ENCODE results near the gene CYGB.
A peak's percentile ranks its signal among the peaks of the same experiment; 100 is the strongest.

Gene CYGB

GRCh38 chr17:76547183-76547641 is 9.7 kb upstream of the CYGB start:
- Histone ChIP-seq H3K27me3 (ENCODE audit: control insufficient read depth, insufficient read depth, low read length) (peaks cover 2% of the 10 kb centered on the region), H3K36me3 (ENCODE audit: control insufficient read depth, insufficient read depth, low read length) (no peaks in the 10 kb centered on the region), H3K4me1 (ENCODE audit: control insufficient read depth, insufficient read depth, low read length) (peaks cover 4% of the 10 kb centered on the region), H3K9ac (ENCODE audit: low read depth, low read length) (no peak overlapping the region), H3K4me3 (ENCODE audit: low read depth, low read length) (no peak overlapping the region), H3K9me3 (ENCODE audit: control insufficient read depth, insufficient read depth, low read length) (no peaks in the 10 kb centered on the region)

DNA sequence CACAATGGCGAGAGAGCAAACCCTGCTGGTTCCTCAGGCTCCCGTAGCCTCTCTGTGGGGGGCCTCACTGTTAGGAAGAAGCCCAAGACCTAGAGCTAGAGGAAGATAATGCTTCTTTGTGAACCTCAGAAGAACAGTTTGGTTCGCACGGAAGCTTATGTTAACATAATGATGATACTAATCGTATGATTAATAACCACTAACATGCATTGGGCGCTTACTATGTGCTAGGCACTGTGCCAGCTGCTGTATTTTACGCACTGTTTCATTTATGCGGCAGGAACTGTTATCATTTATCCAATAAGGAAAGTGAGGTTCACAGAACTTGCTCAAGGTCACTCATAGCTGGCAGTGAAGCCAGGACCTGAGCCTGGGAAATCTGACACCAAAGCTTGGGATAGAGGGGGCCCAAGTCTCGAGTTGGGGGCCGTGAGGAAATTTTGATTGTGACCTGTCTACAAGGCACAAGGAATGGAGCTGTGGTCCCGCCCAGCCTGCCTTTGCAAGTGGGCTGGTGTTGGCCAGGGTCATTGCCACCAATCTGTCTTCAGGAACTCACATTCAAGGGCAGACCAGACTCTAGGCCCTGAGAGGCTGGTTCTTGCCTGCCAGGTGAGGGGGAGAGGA is 9.2 kb upstream of the CYGB start:
- H3K4me3 ChIP-seq (ENCODE audit: low read depth, low read length) = no peak overlapping the region
- H3K9ac ChIP-seq (ENCODE audit: low read depth, low read length) = no peak overlapping the region
- H3K27me3 ChIP-seq (ENCODE audit: control insufficient read depth, insufficient read depth, low read length) = peaks cover 2% of the 10 kb centered on the region
- no peaks in the 10 kb centered on the region for H3K36me3 ChIP-seq (ENCODE audit: control insufficient read depth, insufficient read depth, low read length)
- H3K9me3 ChIP-seq (ENCODE audit: control insufficient read depth, insufficient read depth, low read length) = no peaks in the 10 kb centered on the region
- H3K4me1 ChIP-seq (ENCODE audit: control insufficient read depth, insufficient read depth, low read length) = peaks cover 4% of the 10 kb centered on the region

DNA sequence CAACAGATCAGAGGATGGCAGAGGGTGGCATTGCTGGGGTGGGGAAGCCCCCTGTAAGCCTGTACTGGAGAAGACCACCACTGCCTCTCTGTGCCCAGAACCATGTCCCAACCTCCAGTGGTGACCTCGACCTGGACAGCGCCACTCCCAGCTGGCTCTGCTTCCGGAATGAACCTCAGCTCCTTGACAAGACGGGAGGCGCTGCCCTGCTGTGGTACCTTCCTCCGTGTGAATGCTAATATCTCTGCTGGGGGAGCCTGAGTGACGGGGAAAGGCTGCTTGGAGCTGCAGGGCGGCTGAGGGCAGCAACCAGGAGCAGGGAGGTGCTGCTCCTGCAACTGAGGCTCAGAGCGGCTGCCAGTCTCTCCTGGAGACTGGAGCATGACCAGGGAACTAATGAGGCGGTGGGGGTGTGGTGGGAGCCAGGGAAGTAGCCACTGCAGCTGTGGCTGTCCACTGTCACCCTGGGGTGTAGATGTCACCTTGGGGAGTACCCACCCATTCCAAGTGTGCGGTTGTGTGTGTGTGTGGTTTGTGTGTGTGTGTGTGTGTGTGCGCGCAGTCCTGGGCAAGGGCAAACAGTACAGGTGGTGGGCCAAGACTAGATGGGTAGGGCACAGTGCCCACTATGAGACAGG is 8.5 kb upstream of the CYGB start:
- Histone ChIP-seq H3K36me3 (ENCODE audit: control insufficient read depth, insufficient read depth, low read length) (no peaks in the 10 kb centered on the region), H3K4me1 (ENCODE audit: control insufficient read depth, insufficient read depth, low read length) (peaks cover 8% of the 10 kb centered on the region), H3K9me3 (ENCODE audit: control insufficient read depth, insufficient read depth, low read length) (no peaks in the 10 kb centered on the region), H3K9ac (ENCODE audit: low read depth, low read length) (no peak overlapping the region), H3K4me3 (ENCODE audit: low read depth, low read length) (no peak overlapping the region), H3K27me3 (ENCODE audit: control insufficient read depth, insufficient read depth, low read length) (peaks cover 2% of the 10 kb centered on the region)

GRCh38 chr17:76544546-76545365 is 7.2 kb upstream of the CYGB start:
- H3K9ac ChIP-seq (ENCODE audit: low read depth, low read length) = no peak overlapping the region
- H3K27me3 ChIP-seq (ENCODE audit: control insufficient read depth, insufficient read depth, low read length) = peaks cover 2% of the 10 kb centered on the region
- H3K4me3 ChIP-seq (ENCODE audit: low read depth, low read length) = no peak overlapping the region
- no peaks in the 10 kb centered on the region for H3K36me3 ChIP-seq (ENCODE audit: control insufficient read depth, insufficient read depth, low read length)
- H3K4me1 ChIP-seq (ENCODE audit: control insufficient read depth, insufficient read depth, low read length) = peaks cover 7% of the 10 kb centered on the region
- H3K9me3 ChIP-seq (ENCODE audit: control insufficient read depth, insufficient read depth, low read length) = no peaks in the 10 kb centered on the region

GRCh38 chr17:76543826-76544545 is 6.5 kb upstream of the CYGB start:
- peaks cover 7% of the 10 kb centered on the region for H3K4me1 ChIP-seq (ENCODE audit: control insufficient read depth, insufficient read depth, low read length)
- peaks cover 10% of the 10 kb centered on the region for H3K27me3 ChIP-seq (ENCODE audit: control insufficient read depth, insufficient read depth, low read length)
- H3K9me3 ChIP-seq (ENCODE audit: control insufficient read depth, insufficient read depth, low read length) = no peaks in the 10 kb centered on the region
- H3K9ac ChIP-seq (ENCODE audit: low read depth, low read length) = no peak overlapping the region
- H3K36me3 ChIP-seq (ENCODE audit: control insufficient read depth, insufficient read depth, low read length) = no peaks in the 10 kb centered on the region
- H3K4me3 ChIP-seq (ENCODE audit: low read depth, low read length) = no peak overlapping the region

DNA sequence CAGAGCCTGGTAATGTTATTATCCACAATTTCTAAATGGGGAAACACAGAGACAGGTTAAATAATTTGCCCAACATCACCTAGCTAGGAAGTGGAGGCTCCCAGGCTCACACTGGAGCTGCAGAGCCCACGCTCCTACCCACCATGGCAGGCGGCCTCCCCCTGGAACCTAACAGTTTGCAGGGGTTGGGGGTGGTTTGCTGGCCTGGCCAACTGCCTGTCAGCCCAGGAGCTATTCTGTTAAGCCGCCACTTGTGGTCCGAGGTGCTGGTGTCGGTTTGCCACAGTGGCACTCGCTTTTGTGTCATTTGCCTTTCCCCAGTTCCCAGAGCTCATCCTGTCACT is 5.9 kb upstream of the CYGB start:
- Histone ChIP-seq H3K36me3 (ENCODE audit: control insufficient read depth, insufficient read depth, low read length) (no peaks in the 10 kb centered on the region), H3K9ac (ENCODE audit: low read depth, low read length) (no peak overlapping the region), H3K27me3 (ENCODE audit: control insufficient read depth, insufficient read depth, low read length) (peaks cover 15% of the 10 kb centered on the region), H3K4me1 (ENCODE audit: control insufficient read depth, insufficient read depth, low read length) (peaks cover 11% of the 10 kb centered on the region), H3K4me3 (ENCODE audit: low read depth, low read length) (no peak overlapping the region), H3K9me3 (ENCODE audit: control insufficient read depth, insufficient read depth, low read length) (no peaks in the 10 kb centered on the region)

GRCh38 chr17:76542984-76543383 is 5.5 kb upstream of the CYGB start:
- Histone ChIP-seq H3K9ac (ENCODE audit: low read depth, low read length) (no peak overlapping the region), H3K4me3 (ENCODE audit: low read depth, low read length) (no peak overlapping the region), H3K36me3 (ENCODE audit: control insufficient read depth, insufficient read depth, low read length) (no peaks in the 10 kb centered on the region), H3K4me1 (ENCODE audit: control insufficient read depth, insufficient read depth, low read length) (peaks cover 11% of the 10 kb centered on the region), H3K27me3 (ENCODE audit: control insufficient read depth, insufficient read depth, low read length) (peaks cover 19% of the 10 kb centered on the region), H3K9me3 (ENCODE audit: control insufficient read depth, insufficient read depth, low read length) (no peaks in the 10 kb centered on the region)

GRCh38 chr17:76542566-76542971 is 5.1 kb upstream of the CYGB start:
- no peak overlapping the region for H3K4me3 ChIP-seq (ENCODE audit: low read depth, low read length)
- H3K4me1 ChIP-seq (ENCODE audit: control insufficient read depth, insufficient read depth, low read length) = peaks cover 11% of the 10 kb centered on the region
- H3K36me3 ChIP-seq (ENCODE audit: control insufficient read depth, insufficient read depth, low read length) = no peaks in the 10 kb centered on the region
- peaks cover 19% of the 10 kb centered on the region for H3K27me3 ChIP-seq (ENCODE audit: control insufficient read depth, insufficient read depth, low read length)
- no peaks in the 10 kb centered on the region for H3K9me3 ChIP-seq (ENCODE audit: control insufficient read depth, insufficient read depth, low read length)
- no peak overlapping the region for H3K9ac ChIP-seq (ENCODE audit: low read depth, low read length)

DNA sequence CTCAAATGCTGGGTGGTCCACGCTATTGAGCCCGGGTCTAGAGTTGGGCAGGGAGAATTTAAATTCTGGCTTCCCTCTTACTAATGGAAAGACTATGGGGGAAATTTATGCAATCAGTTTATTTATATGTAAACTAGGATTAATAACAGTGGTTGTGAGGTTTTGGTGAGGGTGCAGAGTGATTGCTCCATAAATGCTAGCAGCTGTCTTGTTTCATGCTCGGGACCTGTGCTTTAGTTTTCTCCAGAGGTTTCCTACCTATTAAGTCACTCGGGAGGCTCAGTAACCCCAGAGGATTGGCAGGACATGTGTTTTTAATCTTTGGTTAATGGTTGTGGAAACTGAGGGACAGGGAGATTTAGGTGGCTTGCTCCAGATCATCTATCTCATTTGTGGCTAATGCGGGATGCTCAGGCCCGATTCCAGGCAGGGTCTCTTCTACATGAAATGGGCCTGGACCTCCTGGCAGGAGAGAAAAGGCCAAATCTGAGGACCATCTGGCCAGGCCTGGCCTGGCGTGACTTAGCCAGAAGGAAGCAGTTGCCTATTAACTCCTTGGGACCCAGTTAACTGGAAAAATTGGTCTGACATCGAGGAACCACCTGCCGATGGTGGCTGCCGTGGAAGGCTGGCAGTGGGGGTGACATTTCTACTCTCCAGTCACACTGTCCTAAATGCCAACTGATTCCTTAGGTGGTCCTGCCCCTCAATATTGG is 4.4 kb upstream of the CYGB start:
- H3K4me3 ChIP-seq (ENCODE audit: low read depth, low read length) = no peak overlapping the region
- no peak overlapping the region for H3K9ac ChIP-seq (ENCODE audit: low read depth, low read length)
- H3K4me1 ChIP-seq (ENCODE audit: control insufficient read depth, insufficient read depth, low read length) = peaks cover 11% of the 10 kb centered on the region
- peaks cover 23% of the 10 kb centered on the region for H3K27me3 ChIP-seq (ENCODE audit: control insufficient read depth, insufficient read depth, low read length)
- no peaks in the 10 kb centered on the region for H3K36me3 ChIP-seq (ENCODE audit: control insufficient read depth, insufficient read depth, low read length)
- no peaks in the 10 kb centered on the region for H3K9me3 ChIP-seq (ENCODE audit: control insufficient read depth, insufficient read depth, low read length)

- H3K36me3 ChIP-seq (ENCODE audit: control insufficient read depth, insufficient read depth, low read length) = no peaks in the 10 kb centered on the region
- H3K9ac ChIP-seq (ENCODE audit: low read depth, low read length) = no peak overlapping the region
- peak overlapping the region; percentile 50 for H3K4me3 ChIP-seq (ENCODE audit: low read depth, low read length)
- H3K4me1 ChIP-seq (ENCODE audit: control insufficient read depth, insufficient read depth, low read length) = peaks cover 11% of the 10 kb centered on the region
- H3K9me3 ChIP-seq (ENCODE audit: control insufficient read depth, insufficient read depth, low read length) = no peaks in the 10 kb centered on the region
- peaks cover 33% of the 10 kb centered on the region for H3K27me3 ChIP-seq (ENCODE audit: control insufficient read depth, insufficient read depth, low read length)
These were observed 3.1 kb upstream of the CYGB start for GRCh38 chr17:76540381-76541300.

Measured in iPS-15b (cell line).